Stimulated activated effector memory CD8-positive, alpha-beta T cell treated with anti-CD3 and anti-CD28 coated beads, Interleukin-12 subunit alpha, Interleukin-12 subunit beta, amount 100 ng/mL, for 72 hours (primary cell): ENCODE data around the gene MARK2.

ENCODE experiments used
- ATAC-seq: fragments of 150-1000 bp; cut with Tn5 transposase; 2 replicates; pipeline ENCODE4 v1.10.0; 2021
- DNase-seq, 2 donors: peaks; one replicate each; pipeline ENCODE4 v3.0.0; 2021 to 2022; ENCODE audit warnings: low spot score in 2 of 2
- H3K27ac Mint-ChIP-seq: one replicate; pipeline ENCODE4 v1.8.0; 2022; ENCODE audit warnings: mild to moderate bottlenecking, mixed read lengths
- H3K36me3 Mint-ChIP-seq: one replicate; pipeline ENCODE4 v1.8.0; 2022; ENCODE audit warnings: mild to moderate bottlenecking, mixed read lengths
- H3K4me1 Mint-ChIP-seq: one replicate; pipeline ENCODE4 v1.8.0; 2022; ENCODE audit warnings: mixed read lengths
- H3K4me3 Mint-ChIP-seq: one replicate; pipeline ENCODE4 v1.8.0; 2022; ENCODE audit warnings: mild to moderate bottlenecking, mixed read lengths
- H3K9me3 Mint-ChIP-seq: one replicate; pipeline ENCODE4 v1.8.0; 2022; ENCODE audit warnings: mixed read lengths

Gene MARK2

GRCh38 chr11:63876616-63877015, 37.7 kb downstream of the MARK2 start:
- Mint-ChIP-seq H3K4me1 (peaks cover 60% of the 10 kb centered on the region), H3K9me3 (no peaks in the 10 kb centered on the region), H3K27ac (no peak overlapping the region), H3K4me3 (no peak overlapping the region), H3K36me3 (peaks cover 19% of the 10 kb centered on the region)
- ATAC-seq (no peak), DNase-seq (no peak)

- Mint-ChIP-seq H3K36me3 (peaks cover 23% of the 10 kb centered on the region), H3K27ac (no peak overlapping the region), H3K4me3 (no peak overlapping the region), H3K9me3 (no peaks in the 10 kb centered on the region), H3K4me1 (peaks cover 53% of the 10 kb centered on the region)
- ATAC-seq: no peak
- DNase-seq: no peak
Observed at GRCh38 chr11:63877658-63878241, 38.8 kb downstream of the MARK2 start.

GRCh38 chr11:63879598-63880402, 40.9 kb downstream of the MARK2 start:
- no peak overlapping the region for H3K4me3 Mint-ChIP-seq
- no peak for DNase-seq
- ATAC-seq: no peak
- peaks cover 52% of the 10 kb centered on the region for H3K4me1 Mint-ChIP-seq
- no peaks in the 10 kb centered on the region for H3K9me3 Mint-ChIP-seq
- H3K36me3 Mint-ChIP-seq: peaks cover 23% of the 10 kb centered on the region
- H3K27ac Mint-ChIP-seq: peak overlapping the region; percentile 8

- Mint-ChIP-seq H3K4me3 (no peak overlapping the region), H3K27ac (peak overlapping the region; percentile 8), H3K9me3 (no peaks in the 10 kb centered on the region), H3K4me1 (peaks cover 50% of the 10 kb centered on the region), H3K36me3 (peaks cover 23% of the 10 kb centered on the region)
- DNase-seq: no peak
- ATAC-seq: no peak
Observed at GRCh38 chr11:63880403-63880790, 41.5 kb downstream of the MARK2 start.

DNA sequence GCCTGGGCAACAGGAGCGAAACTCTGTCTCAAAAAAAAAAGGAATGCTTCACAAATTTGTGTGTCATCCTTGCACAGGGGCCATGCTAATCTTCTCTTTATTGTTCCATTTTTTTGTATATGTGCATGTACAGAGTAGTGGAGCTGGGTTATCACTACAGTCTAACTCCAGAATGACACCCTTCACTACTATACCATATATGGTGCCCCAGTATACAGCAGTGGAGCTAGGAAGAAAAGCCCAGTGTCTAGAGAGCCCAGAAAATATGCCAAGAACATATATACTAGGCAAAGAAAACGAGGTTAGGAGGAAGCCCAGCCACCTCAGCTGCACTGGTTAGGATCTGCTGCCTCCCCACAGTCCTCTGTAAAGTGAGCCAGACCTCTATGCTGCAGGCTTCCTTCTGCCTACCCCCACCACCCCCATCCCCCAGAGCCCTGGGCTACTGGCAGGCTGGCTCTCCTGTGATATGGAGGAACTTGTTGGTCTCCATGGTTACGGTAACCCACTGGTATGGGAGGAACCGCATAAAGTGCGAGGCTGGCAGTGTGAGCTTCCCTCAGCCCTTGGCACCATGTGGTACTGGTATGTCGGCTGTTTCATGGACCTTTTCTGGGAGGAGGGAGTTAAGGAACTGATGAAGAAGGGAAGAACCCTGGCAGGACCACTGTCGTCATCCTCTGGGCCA, 43.8 kb downstream of the MARK2 start:
- no peak for ATAC-seq
- H3K4me1 Mint-ChIP-seq: peaks cover 57% of the 10 kb centered on the region
- no peak overlapping the region for H3K27ac Mint-ChIP-seq
- peaks cover 23% of the 10 kb centered on the region for H3K36me3 Mint-ChIP-seq
- DNase-seq: no peak
- no peaks in the 10 kb centered on the region for H3K9me3 Mint-ChIP-seq
- H3K4me3 Mint-ChIP-seq: no peak overlapping the region

DNA sequence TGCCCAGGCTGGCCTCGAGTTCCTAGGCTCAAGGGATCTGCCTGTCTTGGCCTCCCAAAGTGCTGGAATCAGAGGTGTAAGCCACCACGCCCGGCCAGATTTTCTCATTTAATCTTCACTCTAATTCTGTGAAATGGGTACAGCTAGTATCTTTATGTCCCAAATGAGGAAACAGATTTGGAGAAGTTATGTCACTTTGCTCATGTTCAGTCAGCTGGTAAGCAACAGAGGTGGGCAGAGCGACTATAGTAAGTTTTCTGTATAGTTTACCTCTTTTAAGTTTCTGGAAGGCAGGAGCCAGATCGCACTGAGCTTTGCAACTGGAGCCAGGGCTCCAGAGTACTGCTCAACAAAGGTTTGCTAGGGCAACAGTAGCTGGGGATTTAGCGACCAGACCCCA, 44.9 kb downstream of the MARK2 start:
- no peak overlapping the region for H3K4me3 Mint-ChIP-seq
- no peaks in the 10 kb centered on the region for H3K9me3 Mint-ChIP-seq
- H3K4me1 Mint-ChIP-seq: peaks cover 61% of the 10 kb centered on the region
- DNase-seq (no peak), ATAC-seq (no peak)
- peaks cover 18% of the 10 kb centered on the region for H3K36me3 Mint-ChIP-seq
- peak overlapping the region; percentile 68 for H3K27ac Mint-ChIP-seq

GRCh38 chr11:63884196-63884932, 45.5 kb downstream of the MARK2 start:
- Mint-ChIP-seq H3K4me1 (peaks cover 66% of the 10 kb centered on the region), H3K9me3 (no peaks in the 10 kb centered on the region), H3K4me3 (no peak overlapping the region), H3K27ac (peak overlapping the region; percentile 68), H3K36me3 (peaks cover 14% of the 10 kb centered on the region)
- DNase-seq (no peak), ATAC-seq (no peak)

DNA sequence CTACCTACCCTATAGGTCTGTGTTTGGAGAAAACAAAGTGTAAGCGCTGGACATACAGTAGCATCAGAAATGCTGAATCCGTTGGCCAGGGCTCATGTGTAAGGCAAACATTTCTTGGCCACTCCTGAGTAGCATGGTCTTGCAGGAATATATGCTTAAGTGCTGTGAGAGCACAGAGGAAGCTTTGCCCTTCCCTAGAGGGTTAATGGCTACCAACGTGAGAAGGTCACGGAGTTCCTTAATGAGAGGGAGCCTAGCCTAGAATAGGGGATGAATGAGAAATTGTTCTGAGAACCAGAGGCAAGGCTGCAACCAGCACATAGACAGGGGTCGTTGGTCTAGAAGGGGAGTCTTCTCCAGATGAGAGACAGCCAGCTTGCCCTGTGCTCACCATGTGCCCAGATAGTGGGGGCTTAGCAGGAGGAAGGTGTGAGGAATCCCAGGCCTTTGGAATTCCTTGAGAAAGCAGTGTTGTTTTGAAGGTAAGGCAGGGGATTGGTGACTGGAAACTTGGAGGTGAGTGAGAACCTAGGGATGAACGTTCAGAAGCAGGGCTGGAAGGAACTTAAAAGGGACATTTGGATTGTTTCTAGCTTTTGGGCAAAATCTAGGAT, 48.6 kb downstream of the MARK2 start:
- no peak for ATAC-seq
- H3K4me3 Mint-ChIP-seq: peak overlapping the region; percentile 90
- H3K4me1 Mint-ChIP-seq: peaks cover 75% of the 10 kb centered on the region
- H3K27ac Mint-ChIP-seq: peak overlapping the region; percentile 95
- no peak for DNase-seq
- H3K36me3 Mint-ChIP-seq: peaks cover 18% of the 10 kb centered on the region
- no peaks in the 10 kb centered on the region for H3K9me3 Mint-ChIP-seq

- H3K36me3 Mint-ChIP-seq: peaks cover 24% of the 10 kb centered on the region
- H3K4me1 Mint-ChIP-seq: peaks cover 75% of the 10 kb centered on the region
- ATAC-seq (peak; percentile 89), DNase-seq (peak; percentile 36 to 79)
- no peaks in the 10 kb centered on the region for H3K9me3 Mint-ChIP-seq
- H3K27ac Mint-ChIP-seq: peak overlapping the region; percentile 95
- H3K4me3 Mint-ChIP-seq: peak overlapping the region; percentile 90
Observed at GRCh38 chr11:63888170-63889086, 49.5 kb downstream of the MARK2 start.

GRCh38 chr11:63889344-63889743, 50.4 kb downstream of the MARK2 start:
- H3K27ac Mint-ChIP-seq: peak overlapping the region; percentile 95
- H3K9me3 Mint-ChIP-seq: no peaks in the 10 kb centered on the region
- peaks cover 33% of the 10 kb centered on the region for H3K36me3 Mint-ChIP-seq
- H3K4me3 Mint-ChIP-seq: peak overlapping the region; percentile 90
- peaks cover 74% of the 10 kb centered on the region for H3K4me1 Mint-ChIP-seq
- DNase-seq: no peak
- no peak for ATAC-seq

GRCh38 chr11:63890368-63890767, 51.5 kb downstream of the MARK2 start:
- H3K27ac Mint-ChIP-seq: peak overlapping the region; percentile 95
- H3K4me3 Mint-ChIP-seq: peak overlapping the region; percentile 90
- H3K4me1 Mint-ChIP-seq: peaks cover 71% of the 10 kb centered on the region
- DNase-seq: no peak
- ATAC-seq: no peak
- H3K9me3 Mint-ChIP-seq: no peaks in the 10 kb centered on the region
- H3K36me3 Mint-ChIP-seq: peaks cover 41% of the 10 kb centered on the region

- H3K4me1 Mint-ChIP-seq: peaks cover 73% of the 10 kb centered on the region
- no peak for DNase-seq
- no peak overlapping the region for H3K4me3 Mint-ChIP-seq
- H3K36me3 Mint-ChIP-seq: peaks cover 60% of the 10 kb centered on the region
- no peak for ATAC-seq
- no peaks in the 10 kb centered on the region for H3K9me3 Mint-ChIP-seq
- H3K27ac Mint-ChIP-seq: no peak overlapping the region
Observed at GRCh38 chr11:63892228-63892627, 53.3 kb downstream of the MARK2 start.

- no peak overlapping the region for H3K4me3 Mint-ChIP-seq
- no peak overlapping the region for H3K27ac Mint-ChIP-seq
- H3K36me3 Mint-ChIP-seq: peaks cover 69% of the 10 kb centered on the region
- H3K9me3 Mint-ChIP-seq: no peaks in the 10 kb centered on the region
- DNase-seq (no peak), ATAC-seq (no peak)
- peaks cover 61% of the 10 kb centered on the region for H3K4me1 Mint-ChIP-seq
Observed at GRCh38 chr11:63893355-63893754, 54.4 kb downstream of the MARK2 start.

DNA sequence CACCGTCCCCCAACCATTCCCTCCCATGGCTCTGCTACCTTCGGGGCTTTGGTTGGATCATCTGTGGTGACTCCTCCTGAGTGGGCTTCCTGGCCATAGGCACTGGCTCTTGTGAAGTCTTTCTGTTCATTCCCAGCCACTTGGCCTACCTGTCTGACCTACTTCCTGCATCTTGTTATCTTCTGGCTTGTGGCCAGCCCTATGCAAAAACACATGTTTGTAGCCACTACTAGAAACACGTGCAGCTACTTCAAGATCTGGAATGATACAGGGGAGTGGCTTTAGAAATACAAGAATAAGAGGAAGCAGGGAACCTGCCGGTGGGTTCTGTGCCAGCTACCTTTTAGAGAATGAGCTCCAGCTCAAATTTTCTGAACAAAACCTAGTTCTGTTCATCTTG, 57.2 kb downstream of the MARK2 start:
- H3K4me3 Mint-ChIP-seq: no peak overlapping the region
- ATAC-seq (no peak), DNase-seq (no peak)
- peak overlapping the region; percentile 32 for H3K27ac Mint-ChIP-seq
- peaks cover 85% of the 10 kb centered on the region for H3K36me3 Mint-ChIP-seq
- no peaks in the 10 kb centered on the region for H3K9me3 Mint-ChIP-seq
- H3K4me1 Mint-ChIP-seq: peaks cover 34% of the 10 kb centered on the region
